Loucy (cell line): ENCODE measurements around the gene ZNF768.

Experiments
- H2AFZ ChIP-seq: fragments of 200-600 bp; sonication (generic); 2 replicates; pipeline ENCODE4 v1.6.0; 2016; ENCODE audit warnings: antibody characterized with exemption, mild to moderate bottlenecking, low read length, moderate library complexity
- H3F3A ChIP-seq: fragments of 200-600 bp; 2 replicates; pipeline ENCODE4 v1.6.0; 2016; ENCODE audit warnings: antibody characterized with exemption, low read depth, mild to moderate bottlenecking
- H3K27me3 ChIP-seq: fragments of 200-600 bp; sonication (generic); 2 replicates; pipeline ENCODE4 v1.6.1; 2014; ENCODE audit warnings: low read length, mild to moderate bottlenecking; ENCODE audit not compliant: insufficient read depth, poor library complexity, severe bottlenecking
- H3K36me3 ChIP-seq: fragments of 200-600 bp; sonication (generic); 2 replicates; pipeline ENCODE4 v1.6.1; 2016; ENCODE audit warnings: low read length; ENCODE audit not compliant: insufficient read depth
- H3K4me1 ChIP-seq: fragments of 200-600 bp; sonication (generic); 2 replicates; pipeline ENCODE4 v1.5.1; 2014; ENCODE audit warnings: low read length, mild to moderate bottlenecking; ENCODE audit not compliant: insufficient read depth, poor library complexity, severe bottlenecking
- H3K4me2 ChIP-seq: fragments of 200-600 bp; sonication (generic); 2 replicates; pipeline ENCODE4 v1.6.0; 2014; ENCODE audit warnings: antibody characterized with exemption, low read length, low read depth, mild to moderate bottlenecking; ENCODE audit not compliant: poor library complexity, severe bottlenecking
- H3K4me3 ChIP-seq: fragments of 200-600 bp; sonication (generic); 2 replicates; pipeline ENCODE4 v1.5.1; 2014; ENCODE audit warnings: low read length, mild to moderate bottlenecking, mixed read lengths; ENCODE audit not compliant: poor library complexity, severe bottlenecking
- H3K79me2 ChIP-seq: fragments of 200-600 bp; sonication (generic); 2 replicates; pipeline ENCODE4 v1.6.1; 2014; ENCODE audit warnings: low read length; ENCODE audit not compliant: insufficient read depth
- H3K9ac ChIP-seq: fragments of 200-600 bp; sonication (generic); 2 replicates; pipeline ENCODE4 v1.6.0; 2014; ENCODE audit warnings: mild to moderate bottlenecking, low read depth, low read length, moderate library complexity; ENCODE audit not compliant: poor library complexity, severe bottlenecking
- H3K9me2 ChIP-seq: fragments of 200-600 bp; sonication (generic); replicated peaks from 2 replicates; pipeline ENCODE4 v1.6.1; 2016; ENCODE audit warnings: low read depth, low read length, mixed read lengths
- H3K9me3 ChIP-seq: fragments of 200-600 bp; sonication (generic); 2 replicates; pipeline ENCODE4 v1.6.1; 2014; ENCODE audit warnings: mild to moderate bottlenecking, antibody characterized with exemption, low read length, low read depth; ENCODE audit not compliant: insufficient read depth
- H4K20me1 ChIP-seq: fragments of 200-600 bp; sonication (generic); 2 replicates; pipeline ENCODE4 v1.6.0; 2014; ENCODE audit warnings: antibody characterized with exemption, low read length, mild to moderate bottlenecking; ENCODE audit not compliant: insufficient read depth, poor library complexity, severe bottlenecking
- EZH2phosphoT487 ChIP-seq: fragments of 200-600 bp; IDR thresholded peaks from 2 replicates; pipeline ENCODE4 v1.6.1; 2018; ENCODE audit warnings: antibody characterized with exemption, mild to moderate bottlenecking, moderate library complexity, borderline replicate concordance
- TF ChIP-seq, protein P1 (sequence below): fragments of 200-600 bp; sonication (generic); conservative IDR thresholded peaks from 2 replicates; pipeline ENCODE4 v1.5.1; 2014; ENCODE audit warnings: mild to moderate bottlenecking, antibody characterized with exemption, low read length

Gene ZNF768

GRCh38 chr16:30499284-30499683 lies 27.1 kb downstream of the ZNF768 start:
- H3K9ac ChIP-seq = no peak overlapping the region
- no peak overlapping the region for H3K4me2 ChIP-seq
- H3K9me2 ChIP-seq = no peaks in the 10 kb centered on the region
- peaks cover 17% of the 10 kb centered on the region; the same call in 1 of the 2 replicates for H3K36me3 ChIP-seq
- H4K20me1 ChIP-seq = no peaks in the 10 kb centered on the region
- no peaks in the 10 kb centered on the region for H3K9me3 ChIP-seq
- no peaks in the 10 kb centered on the region for H3F3A ChIP-seq
- H2AFZ ChIP-seq = no peak overlapping the region
- no peaks in the 10 kb centered on the region for H3K27me3 ChIP-seq
- H3K79me2 ChIP-seq = no peaks in the 10 kb centered on the region
- TF ChIP-seq EZH2phosphoT487 = no peak
- TF ChIP-seq, protein P1, sequence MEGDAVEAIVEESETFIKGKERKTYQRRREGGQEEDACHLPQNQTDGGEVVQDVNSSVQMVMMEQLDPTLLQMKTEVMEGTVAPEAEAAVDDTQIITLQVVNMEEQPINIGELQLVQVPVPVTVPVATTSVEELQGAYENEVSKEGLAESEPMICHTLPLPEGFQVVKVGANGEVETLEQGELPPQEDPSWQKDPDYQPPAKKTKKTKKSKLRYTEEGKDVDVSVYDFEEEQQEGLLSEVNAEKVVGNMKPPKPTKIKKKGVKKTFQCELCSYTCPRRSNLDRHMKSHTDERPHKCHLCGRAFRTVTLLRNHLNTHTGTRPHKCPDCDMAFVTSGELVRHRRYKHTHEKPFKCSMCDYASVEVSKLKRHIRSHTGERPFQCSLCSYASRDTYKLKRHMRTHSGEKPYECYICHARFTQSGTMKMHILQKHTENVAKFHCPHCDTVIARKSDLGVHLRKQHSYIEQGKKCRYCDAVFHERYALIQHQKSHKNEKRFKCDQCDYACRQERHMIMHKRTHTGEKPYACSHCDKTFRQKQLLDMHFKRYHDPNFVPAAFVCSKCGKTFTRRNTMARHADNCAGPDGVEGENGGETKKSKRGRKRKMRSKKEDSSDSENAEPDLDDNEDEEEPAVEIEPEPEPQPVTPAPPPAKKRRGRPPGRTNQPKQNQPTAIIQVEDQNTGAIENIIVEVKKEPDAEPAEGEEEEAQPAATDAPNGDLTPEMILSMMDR = no peak
- no peaks in the 10 kb centered on the region for H3K4me1 ChIP-seq
- no peak overlapping the region for H3K4me3 ChIP-seq

DNA sequence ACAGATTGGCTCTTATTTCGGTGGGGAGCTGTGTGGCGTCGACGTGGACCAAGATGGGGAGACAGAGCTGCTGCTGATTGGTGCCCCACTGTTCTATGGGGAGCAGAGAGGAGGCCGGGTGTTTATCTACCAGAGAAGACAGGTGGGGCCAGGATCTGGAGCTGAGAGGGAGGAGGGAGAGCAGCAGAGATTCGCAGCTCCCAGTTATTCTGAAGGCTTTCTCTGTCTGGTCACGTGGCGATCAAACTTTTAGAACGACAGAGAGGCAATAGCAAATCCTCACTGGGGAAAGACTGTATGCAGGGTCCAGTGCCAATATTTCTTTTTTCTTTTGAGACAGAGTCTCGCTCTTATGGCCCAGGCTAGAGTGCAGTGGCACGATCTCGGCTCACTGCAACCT lies 31.7 kb downstream of the ZNF768 start:
- H3K9me2 ChIP-seq = no peaks in the 10 kb centered on the region
- H3K36me3 ChIP-seq = peaks cover 10% of the 10 kb centered on the region; the same call in 1 of the 2 replicates
- H3K4me2 ChIP-seq = no peak overlapping the region
- no peaks in the 10 kb centered on the region for H3K27me3 ChIP-seq
- H4K20me1 ChIP-seq = no peaks in the 10 kb centered on the region
- H3K9ac ChIP-seq = no peak overlapping the region
- H2AFZ ChIP-seq = no peak overlapping the region
- no peaks in the 10 kb centered on the region for H3F3A ChIP-seq
- peaks cover 12% of the 10 kb centered on the region for H3K4me1 ChIP-seq
- TF ChIP-seq, protein P1 = no peak
- no peak for TF ChIP-seq EZH2phosphoT487
- H3K9me3 ChIP-seq = no peaks in the 10 kb centered on the region
- H3K4me3 ChIP-seq = no peak overlapping the region
- H3K79me2 ChIP-seq = no peaks in the 10 kb centered on the region

DNA sequence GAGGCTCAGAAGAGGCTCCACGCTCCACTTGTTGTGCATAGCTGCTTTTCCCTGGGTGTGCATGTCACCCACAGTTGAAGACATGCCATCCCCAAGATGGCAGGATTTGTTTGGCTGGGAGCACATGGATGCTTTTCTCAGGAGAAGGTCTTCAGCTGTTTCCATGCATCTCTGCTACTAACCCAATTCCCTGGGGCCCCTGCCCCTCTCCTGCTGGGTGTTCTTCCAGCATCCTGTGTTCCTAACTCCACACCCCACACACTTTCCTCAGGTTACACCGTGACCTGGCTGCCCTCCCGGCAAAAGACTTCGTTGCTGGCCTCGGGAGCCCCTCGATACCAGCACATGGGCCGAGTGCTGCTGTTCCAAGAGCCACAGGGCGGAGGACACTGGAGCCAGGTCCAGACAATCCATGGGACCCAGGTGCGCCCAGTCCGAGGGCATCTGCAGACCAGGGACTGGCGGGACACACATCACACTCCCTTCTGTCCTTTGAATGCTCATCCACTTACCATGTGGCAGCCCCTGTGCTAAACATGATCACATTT lies 32.4 kb downstream of the ZNF768 start:
- no peaks in the 10 kb centered on the region for H3K79me2 ChIP-seq
- TF ChIP-seq EZH2phosphoT487 = no peak
- TF ChIP-seq, protein P1 = no peak
- no peak overlapping the region for H3K4me2 ChIP-seq
- no peak overlapping the region for H2AFZ ChIP-seq
- H4K20me1 ChIP-seq = no peaks in the 10 kb centered on the region
- no peaks in the 10 kb centered on the region for H3F3A ChIP-seq
- H3K9me2 ChIP-seq = no peaks in the 10 kb centered on the region
- H3K36me3 ChIP-seq = peaks cover 6% of the 10 kb centered on the region; the same call in 1 of the 2 replicates
- no peak overlapping the region for H3K4me3 ChIP-seq
- no peak overlapping the region for H3K9ac ChIP-seq
- no peaks in the 10 kb centered on the region for H3K9me3 ChIP-seq
- peaks cover 12% of the 10 kb centered on the region for H3K4me1 ChIP-seq
- no peaks in the 10 kb centered on the region for H3K27me3 ChIP-seq
